Middle frontal gyrus (tissue), 1 donor: ENCODE data around the gene TECPR2.

ENCODE experiments used
- DNase-seq: peaks from one replicate; pipeline ENCODE4 v3.0.0-alpha.2; 2015; ENCODE audit warnings: low spot score; ENCODE audit errors: extremely low spot score

TECPR2 gene

DNA sequence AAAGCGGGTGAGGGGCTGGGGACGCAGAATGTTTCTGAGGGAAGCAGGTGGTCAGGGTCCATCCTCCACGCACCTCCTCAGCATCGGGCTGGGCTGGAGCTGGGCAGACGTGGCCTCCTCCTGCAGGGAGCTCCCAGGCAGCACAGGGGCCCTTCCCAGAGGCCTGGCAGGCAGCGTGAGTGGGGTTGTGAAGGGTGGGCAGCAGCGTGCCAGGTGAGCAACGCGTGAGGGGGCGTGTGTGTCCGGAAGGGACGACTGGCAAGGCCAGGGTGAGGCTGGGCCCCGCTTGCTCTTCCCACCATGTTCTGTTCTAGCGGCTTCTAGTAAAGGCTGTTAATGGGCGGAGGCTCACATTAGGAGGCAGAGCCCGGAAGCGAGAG, 129.8 kb downstream of the TECPR2 start:
- no peak for DNase-seq

DNA sequence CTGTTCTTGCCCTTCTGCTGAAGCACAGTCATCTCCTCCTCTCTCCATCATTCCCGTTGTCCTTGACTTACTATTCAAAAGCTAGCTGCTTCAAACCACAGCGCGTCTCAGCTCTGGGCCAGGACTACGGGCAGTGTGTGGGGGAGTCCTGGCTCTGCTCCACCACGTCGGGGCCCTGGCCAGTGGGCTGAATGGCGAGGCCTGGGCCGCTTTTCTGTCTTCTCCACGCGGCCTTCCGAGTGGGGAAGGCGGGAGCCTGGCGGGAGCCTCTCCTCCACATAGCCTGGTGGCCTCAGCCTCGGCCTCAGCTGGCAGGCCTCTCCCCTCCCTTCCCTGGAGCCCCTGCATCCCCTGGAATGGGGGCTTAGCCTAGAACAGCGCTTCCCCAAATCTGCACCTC, 130.4 kb downstream of the TECPR2 start:
- DNase-seq = no peak

- DNase-seq = no peak
Observed at GRCh38 chr14:102493585-102493984, 130.8 kb downstream of the TECPR2 start.

DNA sequence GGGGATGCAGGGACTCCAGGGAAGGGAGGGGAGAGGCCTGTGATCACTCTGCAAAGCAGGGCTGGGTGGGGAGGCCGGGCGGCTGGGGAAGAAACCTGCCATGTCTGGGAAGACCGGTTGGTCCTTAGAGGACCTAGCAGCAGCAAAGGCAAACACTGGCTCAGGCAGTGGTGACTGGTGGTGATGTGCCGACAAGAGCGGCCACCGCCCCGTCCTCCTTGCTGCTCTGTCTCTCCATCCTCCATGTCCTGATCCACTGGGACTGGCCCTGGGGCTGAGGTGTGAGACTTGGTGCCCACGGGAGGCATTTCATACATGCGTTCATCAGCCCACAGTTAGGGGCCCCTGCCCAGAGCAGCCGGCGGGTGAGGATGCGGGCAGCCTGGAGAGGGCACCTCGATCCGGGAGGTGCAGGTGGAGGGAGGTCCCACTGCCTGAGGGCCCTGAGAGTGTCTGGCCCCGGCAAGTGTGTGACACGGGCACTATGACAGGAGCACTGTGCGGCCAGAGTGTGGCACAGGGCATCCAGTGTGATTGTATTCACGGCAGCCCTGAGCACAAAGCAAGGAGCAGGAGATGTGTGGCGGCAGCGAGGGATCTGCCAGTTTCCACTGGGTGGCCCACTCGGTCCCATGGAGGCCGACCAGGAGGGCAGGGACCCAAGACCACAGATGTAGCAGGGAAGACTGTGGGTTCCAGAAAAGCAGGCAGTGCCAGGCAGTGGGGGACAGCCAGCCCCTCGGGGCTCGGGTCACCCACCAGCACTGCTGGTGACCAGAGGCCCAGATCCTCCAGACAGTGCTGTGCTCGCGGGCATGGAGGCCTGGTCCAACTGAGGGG, 133.0 kb downstream of the TECPR2 start:
- DNase-seq = no peak

DNA sequence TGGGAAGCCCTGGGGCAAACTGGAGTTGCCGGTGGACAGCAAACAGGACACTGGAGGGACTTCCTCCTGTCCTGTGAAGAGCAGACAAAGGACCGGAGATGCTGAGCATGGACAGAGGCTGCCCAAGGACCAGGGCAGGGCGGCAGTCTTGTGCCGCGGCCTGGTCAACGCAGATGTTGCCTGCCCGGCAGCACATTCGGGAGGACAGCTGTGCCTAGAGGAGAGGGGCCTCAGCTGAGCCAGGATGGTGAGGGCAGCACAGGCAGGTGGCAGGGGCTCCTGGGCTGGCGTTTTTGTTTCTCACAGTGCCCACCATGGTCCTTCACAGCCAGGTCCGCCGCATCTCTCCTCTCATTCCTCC, 133.6 kb downstream of the TECPR2 start:
- DNase-seq = no peak

- DNase-seq = no peak
Observed at GRCh38 chr14:102496958-102497744, 134.4 kb downstream of the TECPR2 start.

DNA sequence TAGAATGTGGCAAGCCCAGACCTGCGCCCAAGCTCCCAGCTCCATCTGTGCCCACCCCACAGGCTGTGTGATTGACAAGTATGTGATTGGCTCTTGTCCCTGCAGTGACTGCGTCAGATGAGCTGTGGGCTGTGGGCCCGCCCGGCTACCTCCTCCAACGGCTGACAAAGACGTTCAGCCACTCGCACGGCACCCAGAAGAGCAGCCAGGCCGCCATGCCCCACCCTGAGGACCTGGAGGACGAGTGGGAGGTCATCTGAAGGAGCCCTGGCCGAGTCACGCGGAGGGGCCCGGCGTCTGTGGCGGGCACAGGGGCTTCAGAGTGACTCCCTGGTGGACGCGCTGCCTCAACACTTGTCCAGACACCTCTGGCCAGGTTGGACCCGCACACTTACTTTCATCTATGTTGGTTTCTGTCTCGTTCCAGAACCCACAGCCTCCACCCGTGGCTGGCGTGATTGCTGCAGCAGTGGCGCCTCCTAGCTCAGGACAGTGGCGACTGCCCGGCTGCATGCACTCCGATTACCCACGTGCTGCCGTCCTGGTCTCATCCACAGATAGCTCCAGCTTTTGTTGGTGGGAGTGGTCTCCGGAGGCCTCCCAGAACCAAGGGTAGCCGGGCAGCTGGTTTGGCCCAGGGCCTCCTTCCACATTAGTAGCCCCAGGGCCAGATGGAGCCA, 135.4 kb downstream of the TECPR2 start:
- no peak for DNase-seq

- no peak for DNase-seq
Observed at GRCh38 chr14:102498678-102499265, 136.0 kb downstream of the TECPR2 start.

DNA sequence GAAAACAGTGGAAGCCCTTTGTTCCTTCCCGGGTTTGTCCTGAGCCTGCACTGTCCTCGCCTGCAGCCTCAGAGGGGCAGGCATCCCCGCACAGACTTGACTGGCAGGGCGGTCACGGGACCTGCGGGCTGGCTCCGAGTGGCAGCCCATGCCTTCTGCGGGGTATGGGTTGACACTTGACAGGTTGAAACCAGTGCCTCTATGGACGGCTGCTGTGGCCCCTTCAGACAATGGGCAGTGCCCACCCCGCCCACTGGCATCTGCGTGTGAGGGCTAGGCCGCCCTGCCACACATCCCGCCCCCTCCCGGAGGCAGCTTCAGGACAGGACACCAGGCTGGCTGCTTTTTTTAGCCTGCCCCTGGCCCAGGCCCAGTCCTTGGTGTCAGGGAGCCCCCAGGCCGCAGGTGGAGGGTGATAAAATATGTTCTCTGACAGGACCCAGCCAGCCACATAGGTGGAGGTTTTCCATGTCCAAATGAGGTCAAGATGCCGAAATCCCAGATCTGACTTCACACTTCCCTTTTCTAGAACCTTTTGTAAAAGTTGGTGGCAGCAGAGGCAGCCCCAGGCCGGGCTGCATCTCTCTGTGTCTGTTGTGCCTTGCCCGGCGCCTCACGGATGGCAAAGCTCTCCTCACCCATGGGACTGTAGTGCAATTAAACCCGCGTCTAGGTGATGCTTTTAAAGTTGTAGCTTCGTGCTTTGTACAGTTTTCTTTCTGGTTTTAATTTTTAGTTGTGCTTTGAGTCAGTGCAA, 136.8 kb downstream of the TECPR2 start:
- DNase-seq = no peak

GRCh38 chr14:102500158-102500662, 137.5 kb downstream of the TECPR2 start:
- no peak for DNase-seq

- no peak for DNase-seq
Observed at GRCh38 chr14:102500713-102501112, 138.0 kb downstream of the TECPR2 start.

GRCh38 chr14:102501751-102502315, 139.1 kb downstream of the TECPR2 start:
- no peak for DNase-seq

DNA sequence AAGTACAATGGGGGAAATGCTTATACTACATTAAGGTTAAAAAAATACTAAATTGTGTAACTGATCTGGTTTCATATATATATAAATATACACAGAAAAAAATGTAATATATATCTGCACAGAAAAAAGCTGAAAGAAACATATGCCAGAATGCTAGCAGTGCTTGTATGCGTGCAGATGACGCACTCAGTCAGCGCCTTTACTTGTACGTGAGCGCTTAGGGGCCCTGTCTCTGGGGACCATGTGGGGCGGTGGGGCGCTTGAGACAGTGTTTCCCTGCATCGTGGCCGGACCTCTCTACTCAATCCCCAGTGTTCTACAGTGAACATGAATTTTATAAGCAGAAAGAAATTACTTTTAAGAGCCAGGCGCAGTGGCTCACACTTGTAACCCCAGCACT, 139.8 kb downstream of the TECPR2 start:
- DNase-seq = no peak

DNA sequence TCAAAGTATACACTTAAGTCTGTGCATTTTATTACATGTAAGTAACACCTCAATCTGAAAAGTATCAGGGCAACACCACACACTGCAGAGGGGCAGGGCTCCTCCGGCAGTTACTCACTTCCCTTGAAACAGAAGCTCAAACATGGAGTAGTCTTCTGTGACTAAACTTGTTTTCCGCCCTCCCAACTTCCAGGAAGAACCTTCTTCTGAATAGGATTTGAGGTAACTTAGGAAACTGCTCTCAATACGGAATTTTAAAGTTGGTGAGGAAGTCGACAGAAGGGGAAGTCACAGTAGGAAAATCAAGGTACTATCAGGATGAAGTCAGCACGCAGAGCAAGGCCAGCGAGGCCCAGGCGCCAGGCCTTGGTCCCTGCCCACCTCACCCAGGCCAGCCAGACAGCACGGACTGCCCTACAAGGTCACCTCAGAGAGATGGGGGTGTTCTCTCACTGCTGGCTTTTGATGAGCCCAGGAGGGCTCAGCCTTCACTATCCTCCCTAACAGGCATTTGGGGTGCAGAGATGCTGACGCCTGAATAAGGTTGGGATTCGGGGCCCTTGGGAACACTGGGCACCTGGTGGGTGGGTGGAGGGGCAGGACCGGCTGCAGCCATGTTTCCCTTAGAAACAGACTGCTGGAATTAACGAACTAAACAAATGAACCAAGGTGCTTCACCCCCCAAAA, 141.0 kb downstream of the TECPR2 start:
- no peak for DNase-seq

- DNase-seq = no peak
Observed at GRCh38 chr14:102504328-102504999, 141.7 kb downstream of the TECPR2 start.

DNA sequence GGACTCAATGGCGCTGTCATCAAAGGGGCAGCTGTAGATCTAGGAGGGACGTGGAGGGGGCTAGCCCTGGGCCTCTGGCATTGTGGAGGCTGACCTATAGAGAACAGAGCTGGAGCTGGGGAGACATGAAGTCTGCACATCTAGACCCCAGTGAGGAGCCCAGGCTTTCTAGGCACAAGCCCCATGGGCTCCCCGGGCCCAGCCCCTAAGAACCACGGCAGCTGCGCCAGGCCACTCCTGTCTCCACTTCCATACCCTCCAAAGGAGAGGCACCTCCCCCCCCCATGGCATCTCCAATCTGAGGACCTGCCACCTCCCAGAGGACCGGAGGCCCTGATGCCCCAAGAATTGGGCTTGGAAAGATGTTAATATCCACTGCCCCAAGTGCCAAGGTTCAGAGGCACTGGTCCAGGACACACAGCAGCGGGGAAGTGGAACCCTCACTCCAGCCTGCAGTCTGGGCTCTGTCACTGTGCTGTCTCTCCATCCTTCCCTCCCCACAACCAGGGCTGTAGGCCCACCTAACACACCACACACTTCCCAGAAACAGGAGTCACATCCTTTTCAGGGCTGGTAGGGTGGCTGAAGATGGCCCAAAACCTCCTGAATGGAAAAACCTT, 142.4 kb downstream of the TECPR2 start:
- DNase-seq = no peak

- no peak for DNase-seq
Observed at GRCh38 chr14:102505775-102506625, 143.3 kb downstream of the TECPR2 start.

GRCh38 chr14:102506626-102506925, 143.8 kb downstream of the TECPR2 start:
- no peak for DNase-seq
